Kidney (tissue), 14 donors: ENCODE data around the gene ADARB2. TPM values are rescaled to one million over a fixed set of nuclear protein-coding genes. Genes with fewer than 3 reads are reported as not detected.

Experiments
- DNase-seq, 5 donors: peaks; one replicate each; pipeline ENCODE4 v3.0.0-alpha.2; 2013 to 2020
- FAIRE-seq: peaks from 2 replicates; lab custom pipeline; 2012; peaks lifted over from hg19 to GRCh38; lab: Jason Lieb, UNC
- H3K27ac ChIP-seq, 2 donors: one replicate each; pipeline ENCODE4 v1.7.0; 2013; ENCODE audit warnings: low read depth in 2 of 2, low read length in 2 of 2, inconsistent platforms in 1 of 2
- H3K27me3 ChIP-seq: one replicate; pipeline ENCODE4 v1.7.1; 2013; ENCODE audit warnings: low read length, inconsistent platforms; ENCODE audit not compliant: control insufficient read depth, insufficient read depth
- H3K36me3 ChIP-seq, 3 donors: one replicate each; pipeline versions ENCODE4 v1.7.0 to v1.7.1; 2013; ENCODE audit warnings: low read length in 3 of 3, control low read depth in 1 of 3, inconsistent platforms in 1 of 3; ENCODE audit not compliant: insufficient read depth in 3 of 3, control insufficient read depth in 2 of 3
- H3K4me1 ChIP-seq, 3 donors: one replicate each; pipeline versions ENCODE4 v1.7.0 to v1.7.1; 2013; ENCODE audit warnings: low read length in 3 of 3, inconsistent platforms in 1 of 3, low read depth in 1 of 3; ENCODE audit not compliant: control insufficient read depth in 2 of 3, insufficient read depth in 2 of 3
- H3K4me3 ChIP-seq, 3 donors: one replicate each; pipeline versions ENCODE4 v1.7.0 to v1.8.1; 2013; ENCODE audit warnings: low read length in 3 of 3, control low read depth in 1 of 3, inconsistent platforms in 1 of 3
- H3K9ac ChIP-seq, 3 donors: one replicate each; pipeline versions ENCODE4 v1.7.0 to v1.7.1; 2013; ENCODE audit warnings: low read length in 3 of 3, control low read depth in 1 of 3, inconsistent platforms in 1 of 3
- H3K9me3 ChIP-seq, 3 donors: one replicate each; pipeline versions ENCODE4 v1.7.0 to v1.7.1; 2013; ENCODE audit warnings: low read length in 3 of 3, control low read depth in 1 of 3, inconsistent platforms in 1 of 3; ENCODE audit not compliant: control insufficient read depth in 2 of 3, insufficient read depth in 1 of 3
- intact Hi-C: fragments of 100-400 bp; cut with DNase I; formaldehyde crosslinking; loops from one replicate; pipeline ENCODE4 v1.11.1; 2022
- polyA plus RNA-seq: library from polyadenylated mRNA; stranded (reverse); fragments of 350-450 nt; fragmentation: Illumina TruSeq; extraction: RNeasy Lipid Tissue Mini Kit (QIAGEN cat#74804); gene quantifications from one replicate; pipeline ENCODE4 v1.2.3, GENCODE V29; 2014; ENCODE audit warnings: low read depth, low replicate concordance; ENCODE audit not compliant: insufficient read depth
- total RNA-seq: library from RNA; stranded (reverse); fragmentation: NEBNext Ultra II Directional; extraction: Animal tissue kit (Norgen Biotek cat#: 25700); gene quantifications from one replicate; pipeline ENCODE4 v1.2.1, GENCODE V29; 2021
- TF ChIP-seq, protein P1 (sequence below): IDR thresholded peaks from 3 replicates; pipeline ENCODE4 v1.5.1; 2012; ENCODE audit warnings: mild to moderate bottlenecking, moderate library complexity, borderline replicate concordance; ENCODE audit not compliant: insufficient read depth; ENCODE audit errors: extremely low read depth
- donor health status: control.
- donor health status: control.
- donor health status: control.
- donor health status: control.
- donor health status: control.
- donor health status: DM: yes; HTN: yes; CAD: no.
- donor health status: Normal renal cell carcinoma (clear cell type).

Gene ADARB2
- total and polyA plus RNA-seq, 2 donors from 2014 or later, result 1.0 to 1.3 TPM

GRCh38 chr10:1189166-1190051, 547.9 kb downstream of the ADARB2 start:
- DNase-seq (no peak), FAIRE-seq (peak; percentile 35)
- no peak overlapping the region for H3K9ac ChIP-seq
- no peaks in the 10 kb centered on the region for H3K9me3 ChIP-seq
- intact Hi-C loops, result no loop called here
- TF ChIP-seq, protein P1, sequence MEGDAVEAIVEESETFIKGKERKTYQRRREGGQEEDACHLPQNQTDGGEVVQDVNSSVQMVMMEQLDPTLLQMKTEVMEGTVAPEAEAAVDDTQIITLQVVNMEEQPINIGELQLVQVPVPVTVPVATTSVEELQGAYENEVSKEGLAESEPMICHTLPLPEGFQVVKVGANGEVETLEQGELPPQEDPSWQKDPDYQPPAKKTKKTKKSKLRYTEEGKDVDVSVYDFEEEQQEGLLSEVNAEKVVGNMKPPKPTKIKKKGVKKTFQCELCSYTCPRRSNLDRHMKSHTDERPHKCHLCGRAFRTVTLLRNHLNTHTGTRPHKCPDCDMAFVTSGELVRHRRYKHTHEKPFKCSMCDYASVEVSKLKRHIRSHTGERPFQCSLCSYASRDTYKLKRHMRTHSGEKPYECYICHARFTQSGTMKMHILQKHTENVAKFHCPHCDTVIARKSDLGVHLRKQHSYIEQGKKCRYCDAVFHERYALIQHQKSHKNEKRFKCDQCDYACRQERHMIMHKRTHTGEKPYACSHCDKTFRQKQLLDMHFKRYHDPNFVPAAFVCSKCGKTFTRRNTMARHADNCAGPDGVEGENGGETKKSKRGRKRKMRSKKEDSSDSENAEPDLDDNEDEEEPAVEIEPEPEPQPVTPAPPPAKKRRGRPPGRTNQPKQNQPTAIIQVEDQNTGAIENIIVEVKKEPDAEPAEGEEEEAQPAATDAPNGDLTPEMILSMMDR, result no peak
- H3K4me3 ChIP-seq, result no peak overlapping the region
- H3K36me3 ChIP-seq, result no peaks in the 10 kb centered on the region
- H3K27me3 ChIP-seq, result no peaks in the 10 kb centered on the region
- peak overlapping the region in 1 of 2 donors; percentile 42 for H3K27ac ChIP-seq
- H3K4me1 ChIP-seq, result peaks cover 0 to 24% (median 7%) of the 10 kb centered on the region in 3 donors

GRCh38 chr10:1188558-1189135, 548.7 kb downstream of the ADARB2 start:
- DNase-seq, result no peak
- intact Hi-C loops, result no loop called here
- TF ChIP-seq, protein P1, result no peak
- no peak overlapping the region for H3K4me3 ChIP-seq
- H3K4me1 ChIP-seq, result peaks cover 0 to 17% (median 7%) of the 10 kb centered on the region in 3 donors
- no peak overlapping the region for H3K27ac ChIP-seq
- no peaks in the 10 kb centered on the region for H3K36me3 ChIP-seq
- H3K9ac ChIP-seq, result no peak overlapping the region
- no peaks in the 10 kb centered on the region for H3K9me3 ChIP-seq
- no peak for FAIRE-seq
- no peaks in the 10 kb centered on the region for H3K27me3 ChIP-seq

- H3K4me1 ChIP-seq, result peaks cover 0 to 13% (median 7%) of the 10 kb centered on the region in 3 donors
- no peak overlapping the region for H3K27ac ChIP-seq
- no peak overlapping the region for H3K4me3 ChIP-seq
- no peaks in the 10 kb centered on the region for H3K36me3 ChIP-seq
- H3K9ac ChIP-seq, result no peak overlapping the region
- no peaks in the 10 kb centered on the region for H3K27me3 ChIP-seq
- DNase-seq, result peak in 1 of 5 donors; percentile 36
- intact Hi-C loops, result no loop called here
- H3K9me3 ChIP-seq, result no peaks in the 10 kb centered on the region
- TF ChIP-seq, protein P1, result no peak
- FAIRE-seq, result no peak
Measured at GRCh38 chr10:1187855-1188557, 549.3 kb downstream of the ADARB2 start.
